HG03196 (cell line): ENCODE data around the gene TMEM80.

Source experiments
- ATAC-seq: cut with Tn5 transposase; IDR thresholded peaks from one replicate; pipeline ENCODE4 v1.9.1; 2021; ENCODE audit not compliant: unreplicated experiment

Gene TMEM80

DNA sequence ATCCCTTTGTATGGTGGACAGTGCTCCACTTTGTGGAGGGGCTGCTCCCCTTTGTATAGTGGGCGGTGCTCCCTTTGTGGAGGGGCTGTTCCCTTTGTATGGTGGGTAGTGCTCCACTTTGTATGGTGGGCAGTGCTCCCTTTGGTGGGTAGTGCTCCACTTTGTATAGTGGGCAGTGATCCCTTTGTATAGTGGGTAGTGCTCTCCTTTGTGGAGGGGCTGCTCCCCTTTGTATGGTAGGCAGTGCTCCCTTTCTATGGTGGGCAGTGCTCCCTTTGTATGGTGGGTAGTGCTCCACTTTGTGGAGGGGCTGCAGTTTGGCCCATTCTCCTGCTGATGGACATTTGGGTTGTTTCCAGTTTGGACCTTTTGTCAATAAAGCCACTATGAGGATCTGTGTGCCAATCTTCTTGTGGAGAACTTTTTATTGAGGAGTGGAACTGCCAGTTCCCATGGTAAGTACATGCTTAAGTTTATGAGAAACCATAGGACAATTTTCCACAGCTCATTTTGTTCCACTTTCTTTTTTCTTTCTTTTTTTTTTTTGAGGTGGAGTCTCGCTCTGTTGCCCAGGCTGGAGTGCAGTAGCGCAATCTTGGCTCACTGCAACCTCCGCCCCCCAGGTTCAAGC lies 47.1 kb downstream of the TMEM80 start:
- no peak for ATAC-seq

DNA sequence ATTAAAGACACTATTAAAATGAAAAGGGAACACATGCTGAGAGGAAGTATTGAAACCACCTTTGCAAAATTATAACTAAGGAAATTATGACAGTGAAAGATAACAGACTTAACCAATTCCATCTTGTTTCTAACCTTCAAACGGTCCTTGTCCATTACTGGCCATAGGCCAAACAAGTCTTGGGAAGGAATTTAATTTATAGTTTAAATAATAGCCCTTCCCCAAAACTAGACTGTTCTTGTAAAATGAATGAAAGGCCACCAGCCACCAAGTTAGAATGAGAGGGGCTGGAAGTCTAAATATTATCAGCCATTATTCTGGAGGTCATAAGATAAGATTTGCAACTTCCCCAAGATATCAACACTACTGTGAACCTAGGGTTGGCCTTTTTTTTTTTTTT lies 49.8 kb downstream of the TMEM80 start:
- no peak for ATAC-seq

DNA sequence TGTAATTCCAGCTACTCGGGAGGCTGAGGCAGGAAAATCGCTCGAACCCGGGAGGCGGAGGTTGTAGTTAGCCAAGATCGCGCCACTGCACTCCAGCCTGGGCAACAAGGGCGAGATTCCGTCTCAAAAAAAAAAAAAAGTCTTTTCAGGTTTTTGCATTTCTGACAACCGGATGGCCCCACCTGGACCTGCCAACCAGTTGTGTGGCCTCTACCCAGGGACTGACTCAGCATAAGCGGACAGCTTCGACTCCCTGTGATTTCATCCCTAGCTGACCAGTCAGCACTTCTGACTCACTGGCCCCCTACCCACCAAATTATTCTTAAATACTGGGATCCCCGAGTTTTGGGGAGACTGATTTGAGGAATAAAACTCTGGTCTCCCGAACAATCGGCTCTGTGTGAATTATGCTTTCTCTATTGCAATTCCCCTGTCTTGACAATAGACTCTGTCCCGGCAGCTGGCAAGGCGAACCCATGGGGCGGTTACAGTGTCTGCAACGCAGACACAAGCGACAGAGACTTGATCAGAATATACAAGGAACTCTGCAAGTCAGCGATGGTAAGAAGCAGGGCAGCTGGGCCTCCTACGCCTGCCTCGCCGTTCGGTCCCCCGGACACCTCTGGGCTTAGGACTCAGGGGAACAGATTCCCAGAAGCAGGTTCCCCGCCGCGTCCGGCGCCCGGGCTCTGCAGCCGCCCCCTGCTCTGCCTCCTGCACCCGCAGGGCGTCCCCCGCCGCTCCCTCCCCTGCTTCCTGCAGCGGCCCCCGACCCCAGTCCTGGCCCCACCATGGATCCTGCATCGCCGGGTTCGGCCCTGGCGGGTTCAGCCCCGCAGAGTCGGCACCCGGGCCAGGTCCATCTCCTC lies 50.9 kb downstream of the TMEM80 start:
- ATAC-seq = peak; percentile 22

DNA sequence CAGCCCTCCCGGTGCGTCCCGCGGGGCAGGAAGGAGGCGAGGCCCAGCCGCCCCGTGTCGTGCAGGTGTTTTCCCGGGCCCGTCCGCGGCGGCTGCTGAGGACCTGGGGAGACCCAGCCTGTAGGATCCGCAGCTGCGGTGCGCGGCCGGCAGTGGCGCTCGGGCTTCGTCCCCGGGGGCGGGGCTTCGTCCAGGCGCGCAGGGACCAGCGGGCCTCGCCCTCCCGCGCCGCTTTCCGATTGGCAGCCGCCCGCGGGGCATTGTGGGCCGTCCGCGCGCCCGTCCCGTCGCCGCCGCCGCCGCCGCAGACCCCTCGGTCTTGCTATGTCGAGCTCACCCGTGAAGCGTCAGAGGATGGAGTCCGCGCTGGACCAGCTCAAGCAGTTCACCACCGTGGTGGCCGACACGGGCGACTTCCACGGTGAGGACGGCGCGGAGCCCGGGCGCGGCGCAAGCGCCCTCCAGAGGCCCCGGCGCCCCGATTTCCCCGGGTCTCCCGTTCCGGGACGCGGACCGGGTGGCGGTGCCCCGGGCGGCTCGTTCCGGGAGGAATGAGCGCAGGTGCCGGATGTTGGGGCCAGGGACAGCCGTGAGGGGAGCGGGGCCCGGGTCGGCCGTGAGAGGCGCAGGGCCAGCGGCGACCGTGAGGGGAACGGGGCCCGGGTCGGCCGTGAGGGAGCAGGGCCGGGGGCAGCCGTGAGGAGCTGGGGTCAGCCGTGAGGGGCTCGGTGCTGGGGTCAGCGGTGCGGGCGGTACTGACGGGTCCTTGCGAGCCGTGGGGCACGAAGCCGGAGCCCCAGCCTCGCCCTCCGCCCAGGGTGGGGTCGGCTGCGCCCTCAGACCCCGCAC lies 51.8 kb downstream of the TMEM80 start, which contains the start of gene TALDO1:
Gene TALDO1, plus strand, starts transcription at position 307 of the 849 bp plus-strand sequence. Its CDS starts 18 bp downstream, at position 325.
- peak; percentile 85 for ATAC-seq

DNA sequence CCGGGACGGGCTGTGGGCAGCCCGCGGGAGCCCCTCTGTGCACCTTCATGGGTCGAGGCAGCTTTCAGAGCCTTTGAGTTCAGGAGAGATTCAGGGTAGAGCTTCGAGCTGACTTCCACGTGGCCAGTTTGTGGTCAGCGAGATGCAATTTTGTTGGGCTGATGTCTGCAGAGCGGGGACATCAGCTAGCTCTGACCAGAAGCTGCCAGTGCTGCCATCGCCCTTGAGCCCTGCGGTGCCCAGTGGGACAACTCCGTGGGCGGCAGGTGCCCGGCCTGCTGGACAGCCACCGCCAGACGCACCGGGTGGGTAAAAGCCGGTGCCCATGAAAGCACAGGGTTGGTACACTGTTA lies 52.4 kb downstream of the TMEM80 start:
- peak; percentile 24 for ATAC-seq

DNA sequence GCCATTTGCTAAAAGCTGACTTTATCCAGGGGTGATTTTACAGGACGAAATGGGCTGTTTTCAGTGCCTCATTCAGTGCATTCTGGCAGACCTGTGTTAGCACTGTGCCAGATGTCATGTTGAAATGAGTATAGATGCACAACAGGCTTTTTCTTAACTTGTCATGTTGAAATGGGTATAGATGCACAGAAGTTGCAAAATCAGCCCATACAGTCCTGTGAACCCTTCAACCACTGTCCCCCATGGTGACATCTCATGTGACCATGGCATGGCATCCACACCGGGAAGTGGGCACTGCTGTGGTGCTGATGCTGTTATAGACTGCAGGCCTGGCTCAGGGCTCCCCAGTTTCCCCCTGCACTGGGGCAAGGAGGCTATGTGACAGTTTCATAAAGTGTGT lies 54.1 kb downstream of the TMEM80 start:
- ATAC-seq = no peak
